CD14-positive monocyte (primary cell): Measurements from ENCODE around the gene APOF. TPM values are rescaled to one million over a fixed set of nuclear protein-coding genes. Genes with fewer than 3 reads are reported as not detected.

Source experiments
- DNase-seq, 3 donors: peaks; one replicate each; pipeline ENCODE4 v3.0.0-alpha.2; 2011 to 2022
- H2AFZ ChIP-seq: 2 replicates; pipeline ENCODE4 v1.6.0; 2012; ENCODE audit warnings: mild to moderate bottlenecking, low read depth, low read length, inconsistent platforms; ENCODE audit not compliant: insufficient read depth, poor library complexity, severe bottlenecking
- H3K27ac ChIP-seq, 2 donors: 1 replicate in 1 of 2; 2 replicates in 1 of 2; pipeline ENCODE4 v1.5.1; 2012 to 2013; ENCODE audit warnings: low read length in 2 of 2, control low read depth in 1 of 2, inconsistent platforms in 1 of 2, low read depth in 1 of 2, mild to moderate bottlenecking in 1 of 2
- H3K27me3 ChIP-seq, 2 donors: one replicate each; pipeline versions ENCODE4 v1.6.0 to v1.6.1; 2011 to 2013; ENCODE audit warnings: low read length in 2 of 2; ENCODE audit not compliant: control insufficient read depth in 2 of 2, insufficient read depth in 2 of 2
- H3K36me3 ChIP-seq, 2 donors: replicated peaks in 1 of 2; 1 replicate in 1 of 2; 2 replicates in 1 of 2; pipeline versions ENCODE4 v1.5.1 to v1.6.1; 2012 to 2013; ENCODE audit warnings: low read length in 2 of 2, control low read depth in 1 of 2, inconsistent platforms in 1 of 2, mild to moderate bottlenecking in 1 of 2; ENCODE audit not compliant: insufficient read depth in 2 of 2, control insufficient read depth in 1 of 2
- H3K4me1 ChIP-seq, 2 donors: 1 replicate in 1 of 2; 2 replicates in 1 of 2; pipeline versions ENCODE4 v1.5.1 to v1.6.1; 2012 to 2013; ENCODE audit warnings: low read length in 2 of 2, control low read depth in 1 of 2, inconsistent platforms in 1 of 2, mild to moderate bottlenecking in 1 of 2, moderate library complexity in 1 of 2; ENCODE audit not compliant: insufficient read depth in 2 of 2, control insufficient read depth in 1 of 2
- H3K4me2 ChIP-seq: replicated peaks from 2 replicates; pipeline ENCODE3; 2012; ENCODE audit warnings: low read length, moderate library complexity, mild to moderate bottlenecking; ENCODE audit not compliant: poor library complexity, severe bottlenecking; ENCODE audit errors: extremely low read depth
- H3K4me3 ChIP-seq, 3 experiments: fragments of 200-600 bp in 1 of 3; sonication (generic) in 1 of 3; replicated peaks in 1 of 3; 1 replicate in 2 of 3; 2 replicates in 1 of 3; pipeline ENCODE4 v1.5.1; 2011 to 2013; ENCODE audit warnings: low read length in 3 of 3, mild to moderate bottlenecking in 3 of 3, control low read depth in 2 of 3, low read depth in 2 of 3, inconsistent platforms in 1 of 3, moderate library complexity in 1 of 3
- H3K79me2 ChIP-seq: 2 replicates; pipeline ENCODE4 v1.6.0; 2012; ENCODE audit warnings: mild to moderate bottlenecking, control low read depth, inconsistent platforms, low read length, moderate library complexity; ENCODE audit not compliant: insufficient read depth
- H3K9ac ChIP-seq: 2 replicates; pipeline ENCODE4 v1.6.0; 2017; ENCODE audit warnings: low read length, mild to moderate bottlenecking; ENCODE audit not compliant: insufficient read depth, poor library complexity, severe bottlenecking
- H3K9me3 ChIP-seq, 2 donors: replicated peaks in 1 of 2; 1 replicate in 1 of 2; 2 replicates in 1 of 2; pipeline versions ENCODE4 v1.5.1 to v1.6.1; 2012 to 2013; ENCODE audit warnings: low read length in 2 of 2, control low read depth in 1 of 2; ENCODE audit not compliant: control insufficient read depth in 1 of 2, insufficient read depth in 1 of 2
- H4K20me1 ChIP-seq: 2 replicates; pipeline ENCODE4 v1.6.0; 2012; ENCODE audit warnings: mild to moderate bottlenecking, low read length, control low read depth, moderate library complexity; ENCODE audit not compliant: insufficient read depth
- H3K27ac Mint-ChIP-seq, 7 donors: one replicate each; pipeline ENCODE4 v1.8.0; 2020; ENCODE audit warnings: mild to moderate bottlenecking in 7 of 7, mixed read lengths in 7 of 7, moderate library complexity in 6 of 7, inconsistent platforms in 2 of 7
- H3K27me3 Mint-ChIP-seq, 3 donors: one replicate each; pipeline ENCODE4 v1.8.0; 2021 to 2022; ENCODE audit warnings: low read depth in 3 of 3, mild to moderate bottlenecking in 3 of 3, mixed read lengths in 3 of 3, moderate library complexity in 3 of 3, inconsistent platforms in 1 of 3
- H3K36me3 Mint-ChIP-seq, 2 donors: one replicate each; pipeline ENCODE4 v1.8.0; 2020; ENCODE audit warnings: mixed read lengths in 2 of 2, inconsistent platforms in 1 of 2, mild to moderate bottlenecking in 1 of 2
- H3K4me1 Mint-ChIP-seq: one replicate; pipeline ENCODE4 v1.8.0; 2020; ENCODE audit warnings: mild to moderate bottlenecking, mixed read lengths
- H3K4me3 Mint-ChIP-seq, 2 donors: one replicate each; pipeline ENCODE4 v1.8.0; 2020; ENCODE audit warnings: mild to moderate bottlenecking in 2 of 2, mixed read lengths in 2 of 2, moderate library complexity in 1 of 2
- H3K9me3 Mint-ChIP-seq, 7 donors: one replicate each; pipeline ENCODE4 v1.8.0; 2020 to 2022; ENCODE audit warnings: mixed read lengths in 7 of 7, mild to moderate bottlenecking in 6 of 7, moderate library complexity in 6 of 7, inconsistent platforms in 2 of 7
- WGBS: methylation state at CpG from one replicate; pipeline ENCODE4 v1.1.5; 2013; ENCODE audit warnings: missing lambda C conversion rate; ENCODE audit not compliant: insufficient coverage; 5-methylcytosine and 5-hydroxymethylcytosine counted together
- intact Hi-C, 2 donors: fragments of 100-400 bp; cut with micrococcal nuclease; formaldehyde crosslinking; loops; one replicate each; pipeline versions ENCODE4 v1.15.0 to v1.15.1; 2023
- polyA plus RNA-seq, 3 donors: library from polyadenylated mRNA; depleted of rRNA in 1 of 3; unstranded in 2 of 3; stranded (reverse) in 1 of 3; fragments of 300-500 nt in 2 of 3; fragments of >200 nt in 1 of 3; fragmentation: Illumina TruSeq in 2 of 3; gene quantifications; 1 replicate in 2 of 3; 2 replicates in 1 of 3; pipeline ENCODE4 v1.2.3, GENCODE V29; 2012 to 2021
- TF ChIP-seq, protein P1 (sequence below): fragments of 200-600 bp; IDR thresholded peaks from one replicate; pipeline ENCODE4 v1.8.0; 2022; ENCODE audit warnings: antibody characterized with exemption, mild to moderate bottlenecking

APOF gene
- polyA plus RNA-seq, 3 donors: not detected

- H2AFZ ChIP-seq: no peak overlapping the region
- Mint-ChIP-seq H3K27me3 (peaks cover 0 to 3% (median 1%) of the 10 kb centered on the region in 3 donors), H3K27ac (no peak overlapping the region), H3K9me3 (peaks cover 2 to 23% (median 9%) of the 10 kb centered on the region in 7 donors), H3K36me3 (no peaks in the 10 kb centered on the region), H3K4me3 (no peak overlapping the region), H3K4me1 (no peaks in the 10 kb centered on the region)
- no peaks in the 10 kb centered on the region for H3K27me3 ChIP-seq
- H3K79me2 ChIP-seq: no peaks in the 10 kb centered on the region
- H3K4me3 ChIP-seq: no peak overlapping the region
- intact Hi-C loops: no loop called here
- no peak overlapping the region for H3K4me2 ChIP-seq
- H3K36me3 ChIP-seq: no peaks in the 10 kb centered on the region
- H3K9ac ChIP-seq: no peak overlapping the region
- H3K27ac ChIP-seq: no peak overlapping the region
- H4K20me1 ChIP-seq: no peaks in the 10 kb centered on the region
- peaks cover 0 to 7% of the 10 kb centered on the region in 2 donors for H3K9me3 ChIP-seq
- no peaks in the 10 kb centered on the region for H3K4me1 ChIP-seq
- TF ChIP-seq, protein P1, sequence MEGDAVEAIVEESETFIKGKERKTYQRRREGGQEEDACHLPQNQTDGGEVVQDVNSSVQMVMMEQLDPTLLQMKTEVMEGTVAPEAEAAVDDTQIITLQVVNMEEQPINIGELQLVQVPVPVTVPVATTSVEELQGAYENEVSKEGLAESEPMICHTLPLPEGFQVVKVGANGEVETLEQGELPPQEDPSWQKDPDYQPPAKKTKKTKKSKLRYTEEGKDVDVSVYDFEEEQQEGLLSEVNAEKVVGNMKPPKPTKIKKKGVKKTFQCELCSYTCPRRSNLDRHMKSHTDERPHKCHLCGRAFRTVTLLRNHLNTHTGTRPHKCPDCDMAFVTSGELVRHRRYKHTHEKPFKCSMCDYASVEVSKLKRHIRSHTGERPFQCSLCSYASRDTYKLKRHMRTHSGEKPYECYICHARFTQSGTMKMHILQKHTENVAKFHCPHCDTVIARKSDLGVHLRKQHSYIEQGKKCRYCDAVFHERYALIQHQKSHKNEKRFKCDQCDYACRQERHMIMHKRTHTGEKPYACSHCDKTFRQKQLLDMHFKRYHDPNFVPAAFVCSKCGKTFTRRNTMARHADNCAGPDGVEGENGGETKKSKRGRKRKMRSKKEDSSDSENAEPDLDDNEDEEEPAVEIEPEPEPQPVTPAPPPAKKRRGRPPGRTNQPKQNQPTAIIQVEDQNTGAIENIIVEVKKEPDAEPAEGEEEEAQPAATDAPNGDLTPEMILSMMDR: no peak
- DNase-seq: no peak
- 100% methylated on average over 1 of the region's 2 CpGs for WGBS
These were observed 29.7 kb upstream of the APOF start for GRCh38 chr12:56392331-56392730.

DNA sequence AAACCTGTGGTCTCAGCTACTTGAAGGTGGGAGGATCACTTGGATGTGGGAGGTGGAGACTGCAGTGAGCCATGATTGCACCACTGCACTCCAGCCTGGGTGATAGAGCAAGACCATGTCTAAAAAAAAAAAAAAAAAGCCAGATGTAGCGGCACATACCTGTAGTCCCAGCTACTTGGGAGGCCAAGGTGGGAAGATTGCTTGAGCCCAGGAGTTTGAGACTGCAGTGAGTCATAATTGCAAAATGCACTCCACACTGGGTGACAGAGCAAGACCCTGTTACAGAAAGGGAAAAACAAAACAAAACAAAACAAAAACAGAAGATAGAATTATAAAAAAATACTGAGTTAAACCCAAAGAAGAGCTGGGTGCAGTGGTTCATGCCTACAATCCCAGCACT lies 29.1 kb upstream of the APOF start:
- TF ChIP-seq, protein P1: no peak
- intact Hi-C loops: no loop called here
- H3K9ac ChIP-seq: no peak overlapping the region

More for the DNA sequence above, 29.1 kb upstream of the APOF start:
- no peak overlapping the region for H3K27ac Mint-ChIP-seq
- no peak for DNase-seq
- no peaks in the 10 kb centered on the region for H3K79me2 ChIP-seq
- H3K27me3 ChIP-seq: no peaks in the 10 kb centered on the region
- no peak overlapping the region for H2AFZ ChIP-seq
- H3K9me3 Mint-ChIP-seq: peaks cover 2 to 23% (median 9%) of the 10 kb centered on the region in 7 donors
- H3K36me3 Mint-ChIP-seq: no peaks in the 10 kb centered on the region
- no peak overlapping the region for H3K4me3 Mint-ChIP-seq
- no peaks in the 10 kb centered on the region for H3K4me1 ChIP-seq
- no peak overlapping the region for H3K4me3 ChIP-seq
- H3K27me3 Mint-ChIP-seq: peaks cover 0 to 1% (median 1%) of the 10 kb centered on the region in 3 donors
- H3K36me3 ChIP-seq: no peaks in the 10 kb centered on the region
- peaks cover 0 to 7% of the 10 kb centered on the region in 2 donors for H3K9me3 ChIP-seq
- no peak overlapping the region for H3K4me2 ChIP-seq
- H3K4me1 Mint-ChIP-seq: no peaks in the 10 kb centered on the region
- no peaks in the 10 kb centered on the region for H4K20me1 ChIP-seq
- no peak overlapping the region for H3K27ac ChIP-seq
- WGBS: no CpG with 5 or more reads among the region's 1 CpG
